Cardiac muscle cell (in vitro differentiated cells and primary cell): ENCODE results near the gene SMAD6. TPM values are rescaled to one million over a fixed set of nuclear protein-coding genes. Genes with fewer than 3 reads are reported as not detected.

Experiments used
- DNase-seq, 2 donors: peaks; one replicate each; pipeline versions ENCODE4 v3.0.0 to v3.0.0-alpha.2; 2010 to 2017; ENCODE audit warnings: low read depth in 1 of 2, low spot score in 1 of 2
- H3K27ac ChIP-seq: fragments of 200-600 bp; sonication (generic); 2 replicates; pipeline ENCODE4 v1.5.1; 2016
- H3K27me3 ChIP-seq: fragments of 200-600 bp; sonication (generic); 2 replicates; pipeline ENCODE4 v1.6.0; 2016; ENCODE audit warnings: control low read depth
- H3K36me3 ChIP-seq: fragments of 200-600 bp; sonication (generic); 2 replicates; pipeline ENCODE4 v1.5.1; 2016; ENCODE audit warnings: control low read depth
- H3K4me1 ChIP-seq: fragments of 200-600 bp; sonication (generic); 2 replicates; pipeline ENCODE4 v1.8.1; 2017; ENCODE audit warnings: low read depth, mild to moderate bottlenecking, mixed run types
- H3K4me3 ChIP-seq: fragments of 200-600 bp; sonication (generic); 2 replicates; pipeline ENCODE4 v1.5.1; 2016; ENCODE audit warnings: mild to moderate bottlenecking
- H3K9me3 ChIP-seq: fragments of 200-600 bp; sonication (generic); 2 replicates; pipeline ENCODE4 v1.5.1; 2017; ENCODE audit warnings: low read depth, mild to moderate bottlenecking, control low read depth
- CTCF ChIP-seq: IDR thresholded peaks from 2 replicates; pipeline ENCODE4 v1.5.1; 2012; ENCODE audit warnings: low read depth, mild to moderate bottlenecking, low read length
- polyA plus RNA-seq: library from polyadenylated mRNA; unstranded; fragments of >200 nt; fragmentation: Nextera tagmentation; extraction: Ambion mirVana; gene quantifications from 2 replicates; pipeline ENCODE4 v1.2.1, GENCODE V29; 2016
- total RNA-seq: library from RNA; depleted of rRNA; stranded (reverse); fragments of >200 nt; gene quantifications from 2 replicates; pipeline ENCODE4 v1.2.3, GENCODE V29; 2016

The SMAD6 gene
- total and polyA plus RNA-seq, 2 experiments from 2014 or later: 106 to 274 TPM

DNA sequence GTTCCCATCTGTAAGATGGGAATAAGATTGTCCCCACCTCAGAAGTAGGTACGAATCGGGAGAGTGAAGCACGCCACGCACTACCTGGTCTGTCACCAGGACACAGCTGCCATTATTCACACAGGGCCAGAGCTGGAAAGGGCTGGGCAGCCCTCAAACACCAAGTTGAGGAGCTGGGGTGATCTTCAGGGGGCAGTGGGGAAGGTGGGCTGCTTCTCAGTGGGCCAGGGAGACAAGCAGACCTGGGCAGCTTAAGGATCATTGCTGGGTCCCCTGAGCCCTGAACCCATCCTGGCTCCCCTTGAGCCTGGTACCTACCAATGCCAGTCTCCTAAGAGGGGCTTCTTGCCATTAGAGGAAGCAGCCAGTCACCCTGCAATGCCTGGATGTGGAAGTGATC is 82.1 kb downstream of the SMAD6 start:
- no peak for TF ChIP-seq CTCF
- H3K4me3 ChIP-seq: no peak overlapping the region
- no peaks in the 10 kb centered on the region for H3K27me3 ChIP-seq
- peaks cover 18% of the 10 kb centered on the region for H3K36me3 ChIP-seq
- no peak for DNase-seq
- H3K4me1 ChIP-seq: peaks cover 15% of the 10 kb centered on the region
- H3K9me3 ChIP-seq: no peaks in the 10 kb centered on the region
- H3K27ac ChIP-seq: peak overlapping the region; percentile 81

DNA sequence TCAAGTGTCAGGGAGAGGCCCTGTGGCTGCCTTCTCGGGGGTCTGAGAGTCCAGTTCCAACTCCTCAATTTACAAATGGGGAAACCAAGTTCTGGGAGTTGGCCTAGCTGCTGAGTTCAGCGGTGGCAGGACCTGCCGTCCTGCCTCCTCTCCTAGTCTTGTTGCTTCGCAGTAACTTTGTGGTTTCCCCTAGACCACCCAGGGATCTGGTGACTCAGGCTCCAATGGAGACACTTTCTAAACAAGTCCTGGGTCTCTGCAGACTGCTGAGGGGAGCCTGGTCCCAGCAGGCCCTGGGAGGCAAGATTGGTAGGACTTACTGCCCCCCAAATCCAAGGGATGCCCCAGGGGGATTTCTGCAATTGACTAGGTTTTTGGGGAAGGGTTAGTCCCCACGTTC is 83.6 kb downstream of the SMAD6 start:
- Histone ChIP-seq H3K27me3 (no peaks in the 10 kb centered on the region), H3K4me1 (peaks cover 16% of the 10 kb centered on the region), H3K4me3 (no peak overlapping the region), H3K9me3 (no peaks in the 10 kb centered on the region), H3K36me3 (peaks cover 18% of the 10 kb centered on the region), H3K27ac (peak overlapping the region; percentile 81)
- peak in 1 of 2 donors; percentile 70 for DNase-seq
- TF ChIP-seq CTCF: no peak

DNA sequence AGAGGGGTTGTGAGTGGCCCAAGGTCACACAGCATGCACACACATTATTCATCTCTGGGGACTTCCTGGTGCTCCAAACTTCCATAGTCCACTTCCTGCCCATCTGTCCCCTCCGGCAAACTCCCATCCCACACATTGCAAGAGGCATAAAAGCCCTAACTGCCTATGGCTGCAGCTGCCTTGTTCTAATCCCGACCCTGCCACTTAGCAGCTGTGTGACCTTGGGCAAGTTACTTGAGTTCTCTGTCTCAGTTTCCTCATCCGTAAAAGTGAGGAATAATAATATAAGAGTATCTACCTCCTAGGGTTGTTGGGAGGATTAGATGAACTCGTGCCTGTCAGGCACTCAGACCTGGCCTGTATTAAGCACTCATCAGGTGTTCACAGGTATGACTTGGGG is 84.2 kb downstream of the SMAD6 start:
- H3K36me3 ChIP-seq: peaks cover 17% of the 10 kb centered on the region
- no peaks in the 10 kb centered on the region for H3K27me3 ChIP-seq
- no peaks in the 10 kb centered on the region for H3K9me3 ChIP-seq
- TF ChIP-seq CTCF: no peak
- H3K27ac ChIP-seq: peak overlapping the region; percentile 81
- H3K4me3 ChIP-seq: no peak overlapping the region
- DNase-seq: no peak
- H3K4me1 ChIP-seq: peaks cover 16% of the 10 kb centered on the region

DNA sequence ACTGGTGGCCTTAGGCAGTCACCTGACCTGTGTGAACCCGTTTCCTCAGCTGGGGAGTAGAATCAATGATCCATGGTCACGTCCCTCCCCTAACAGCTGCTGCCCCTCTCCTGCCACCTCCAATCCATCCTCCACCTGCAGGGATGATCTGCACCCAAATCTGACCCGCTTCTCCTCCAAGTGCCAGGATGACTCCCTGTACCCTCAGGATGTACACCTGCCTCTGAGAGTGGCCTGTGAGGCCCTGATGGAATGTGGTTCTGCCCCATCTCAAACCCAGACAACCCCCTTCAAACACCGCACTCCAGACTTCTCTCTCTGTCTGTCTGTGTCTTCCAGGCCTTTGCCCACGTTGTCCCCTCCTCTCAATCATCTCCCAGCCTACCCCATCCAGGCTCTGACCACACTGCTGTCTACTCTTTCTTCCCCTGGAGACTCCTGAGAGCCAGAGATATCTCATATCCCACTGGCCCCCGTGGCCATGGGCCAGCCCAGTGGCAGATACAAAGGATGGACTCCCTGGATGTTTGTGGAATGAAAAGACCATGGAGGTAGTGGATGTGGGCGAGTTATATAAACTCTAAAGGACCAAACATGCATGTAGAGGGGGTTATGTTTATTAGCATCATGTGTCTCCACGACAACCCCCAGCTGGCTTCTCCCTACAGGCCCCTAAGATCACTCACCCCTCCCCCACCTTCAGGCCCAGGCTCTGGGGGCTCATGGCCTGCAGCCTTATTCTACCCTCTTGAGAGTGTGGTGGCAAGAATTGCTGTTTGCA is 84.9 kb downstream of the SMAD6 start:
- H3K4me3 ChIP-seq: no peak overlapping the region
- no peak for DNase-seq
- no peak for TF ChIP-seq CTCF
- no peaks in the 10 kb centered on the region for H3K9me3 ChIP-seq
- peaks cover 10% of the 10 kb centered on the region for H3K36me3 ChIP-seq
- H3K27ac ChIP-seq: peak overlapping the region; percentile 81
- peaks cover 16% of the 10 kb centered on the region for H3K4me1 ChIP-seq
- no peaks in the 10 kb centered on the region for H3K27me3 ChIP-seq

DNA sequence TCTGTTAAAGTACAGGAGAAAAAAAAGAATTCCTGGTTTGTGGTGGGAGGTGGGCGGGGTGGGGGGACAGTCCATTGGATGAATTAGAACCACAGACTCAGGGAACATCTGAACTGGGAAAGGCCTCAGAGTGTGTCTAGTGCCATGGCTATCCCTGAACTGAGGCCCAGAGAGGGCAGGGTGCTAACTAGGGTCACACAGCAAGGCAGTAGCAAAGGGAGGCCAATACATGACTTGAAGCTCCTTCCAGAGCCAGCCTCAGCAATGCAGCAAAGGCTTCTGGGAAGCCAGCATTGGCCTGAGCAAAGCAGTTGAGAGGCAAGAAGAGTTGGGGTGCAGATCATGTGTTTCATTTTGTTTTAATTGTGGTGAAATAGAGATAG is 85.4 kb downstream of the SMAD6 start:
- Histone ChIP-seq H3K9me3 (no peaks in the 10 kb centered on the region), H3K4me3 (no peak overlapping the region), H3K27ac (no peak overlapping the region), H3K36me3 (peaks cover 9% of the 10 kb centered on the region), H3K27me3 (no peaks in the 10 kb centered on the region), H3K4me1 (peaks cover 12% of the 10 kb centered on the region)
- no peak for TF ChIP-seq CTCF
- DNase-seq: no peak
